Panc1 (cell line): ENCODE data around the gene PAX1. TPM values are rescaled to one million over a fixed set of nuclear protein-coding genes. Genes with fewer than 3 reads are reported as not detected.

Source experiments
- ATAC-seq: fragments of 200-7000 bp; cut with Tn5 transposase; 2 replicates; pipeline ENCODE4 v1.9.1; 2020; ENCODE audit warnings: mild to moderate bottlenecking, moderate library complexity
- BruUV-seq: library from RNA; stranded (reverse); fragments of 400-500 nt; replicated peaks from 2 replicates; lab custom pipeline; 2021; lab: Mats Ljungman, UMichigan
- CTCF ChIA-PET: fragments of 300-600 bp; sonication (Branson Sonifier 250); formaldehyde crosslinking; loops from one replicate; lab custom pipeline; 2022; ENCODE audit warnings: antibody characterized with exemption; lab: Charles Lee
- POLR2A ChIA-PET: fragments of 300-600 bp; sonication (Branson Sonifier 250); formaldehyde crosslinking; loops from one replicate; lab custom pipeline; 2022; ENCODE audit warnings: antibody characterized with exemption; lab: Charles Lee
- DNase-seq: peaks from one replicate; pipeline ENCODE4 v3.0.0-alpha.2; 2010; ENCODE audit warnings: low read depth, low spot score
- H3K27ac ChIP-seq: 2 replicates; pipeline ENCODE4 v1.5.1; 2011; ENCODE audit warnings: mild to moderate bottlenecking, low read length, inconsistent platforms
- H3K27me3 ChIP-seq: fragments of 200-500 bp; sonication (Bioruptor generic); 2 replicates; pipeline ENCODE4 v1.6.0; 2014; ENCODE audit warnings: low read length, inconsistent platforms; ENCODE audit not compliant: control insufficient read depth, insufficient read depth
- H3K36me3 ChIP-seq: fragments of 200-500 bp; sonication (Bioruptor generic); 2 replicates; pipeline ENCODE4 v1.5.1; 2014; ENCODE audit warnings: inconsistent platforms, mild to moderate bottlenecking, low read length, moderate library complexity; ENCODE audit not compliant: control insufficient read depth, insufficient read depth
- H3K4me1 ChIP-seq: 2 replicates; pipeline ENCODE4 v1.5.1; 2011; ENCODE audit warnings: inconsistent platforms, mild to moderate bottlenecking, low read length, moderate library complexity; ENCODE audit not compliant: control insufficient read depth, insufficient read depth
- H3K4me3 ChIP-seq, 2 experiments: 2 replicates each; pipeline ENCODE4 v1.5.1; 2011 to 2012; ENCODE audit warnings: low read depth in 2 of 2, low read length in 2 of 2, mild to moderate bottlenecking in 2 of 2, inconsistent platforms in 1 of 2, moderate library complexity in 1 of 2
- H3K9me3 ChIP-seq: fragments of 200-500 bp; sonication (Bioruptor generic); 2 replicates; pipeline ENCODE4 v1.5.1; 2014; ENCODE audit warnings: low read depth, mild to moderate bottlenecking, inconsistent platforms, low read length, moderate library complexity; ENCODE audit not compliant: control insufficient read depth, insufficient read depth
- POLR2AphosphoS5 ChIP-seq: IDR thresholded peaks from 2 replicates; pipeline ENCODE4 v1.6.1; 2012; ENCODE audit warnings: mild to moderate bottlenecking, low read depth, low read length, moderate library complexity
- SIN3A ChIP-seq: IDR thresholded peaks from 2 replicates; pipeline ENCODE4 v1.6.1; 2012; ENCODE audit warnings: low read depth, mild to moderate bottlenecking, low read length, moderate library complexity, borderline replicate concordance; ENCODE audit not compliant: insufficient read depth
- TCF7L2 ChIP-seq: IDR thresholded peaks from 2 replicates; pipeline ENCODE4 v1.6.1; 2011; ENCODE audit warnings: mild to moderate bottlenecking, low read depth, low read length, inconsistent platforms
- in situ Hi-C: cut with HindIII; loops from 2 replicates; pipeline ENCODE4 v1.10.0; 2016; ENCODE audit warnings: low sequenced_read_pairs, low pct_unique_long_range_greater_than_20kb
- intact Hi-C: fragments of 100-400 bp; cut with micrococcal nuclease; formaldehyde crosslinking; loops from one replicate; pipeline ENCODE4 v1.10.0; 2022; ENCODE audit not compliant: unreplicated experiment
- total RNA-seq: library from RNA; stranded (reverse); gene quantifications from one replicate; pipeline ENCODE4 v1.2.1, GENCODE V29; 2021; ENCODE audit not compliant: unreplicated experiment
- TF ChIP-seq, protein P1 (sequence below): fragments of 450-650 bp; IDR thresholded peaks from 2 replicates; pipeline ENCODE4 v1.5.1; 2017; ENCODE audit warnings: mild to moderate bottlenecking
- TF ChIP-seq, protein P2 (sequence below), 2 experiments: IDR thresholded peaks; 2 replicates each; pipeline ENCODE4 v1.6.1; 2011 to 2012; ENCODE audit warnings: low read depth in 2 of 2, control low read depth in 1 of 2, low read length in 1 of 2, mild to moderate bottlenecking in 1 of 2, moderate library complexity in 1 of 2; ENCODE audit not compliant: insufficient read depth in 1 of 2

PAX1 gene
- total RNA-seq, 1 experiment from 2014 or later: not detected

DNA sequence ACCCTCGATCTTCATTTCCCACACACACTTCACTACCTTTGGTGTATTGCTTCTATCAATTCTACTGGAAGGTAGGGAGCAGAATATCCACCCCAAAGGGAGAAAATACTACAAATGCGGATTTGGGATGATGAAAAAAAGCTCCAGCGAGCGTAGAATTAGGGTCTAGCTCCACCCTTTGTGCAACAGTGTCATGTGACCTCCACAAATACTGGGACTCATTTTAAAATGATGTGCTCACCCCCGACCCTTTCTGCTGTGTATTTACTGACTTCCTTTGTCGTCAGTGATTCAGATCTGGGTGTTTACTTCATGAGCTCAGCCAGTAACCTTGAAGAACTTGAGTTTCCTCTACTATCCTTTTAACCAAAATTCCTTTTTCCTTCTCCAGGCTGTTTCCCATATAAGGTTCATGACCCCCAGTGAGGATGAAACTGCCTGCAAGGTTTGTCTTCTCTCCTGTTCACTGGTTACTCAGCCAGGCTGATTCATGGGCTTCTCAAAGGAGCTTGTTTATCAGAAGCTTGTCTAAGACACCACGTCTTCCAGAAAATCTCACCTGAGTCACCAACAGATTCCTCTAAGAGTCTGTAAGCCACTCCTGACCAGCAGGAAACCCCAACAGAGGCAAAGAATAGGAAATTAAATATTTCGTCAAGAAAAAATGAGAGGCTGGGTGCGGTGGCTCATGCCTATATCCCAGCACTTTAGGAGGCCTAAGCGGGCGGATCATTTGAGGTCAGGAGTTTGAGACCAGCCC is 39.6 kb upstream of the PAX1 start:
- intact Hi-C loops: no loop called here
- TF ChIP-seq POLR2AphosphoS5 (no peak), TCF7L2 (no peak), SIN3A (no peak)
- TF ChIP-seq, protein P1, sequence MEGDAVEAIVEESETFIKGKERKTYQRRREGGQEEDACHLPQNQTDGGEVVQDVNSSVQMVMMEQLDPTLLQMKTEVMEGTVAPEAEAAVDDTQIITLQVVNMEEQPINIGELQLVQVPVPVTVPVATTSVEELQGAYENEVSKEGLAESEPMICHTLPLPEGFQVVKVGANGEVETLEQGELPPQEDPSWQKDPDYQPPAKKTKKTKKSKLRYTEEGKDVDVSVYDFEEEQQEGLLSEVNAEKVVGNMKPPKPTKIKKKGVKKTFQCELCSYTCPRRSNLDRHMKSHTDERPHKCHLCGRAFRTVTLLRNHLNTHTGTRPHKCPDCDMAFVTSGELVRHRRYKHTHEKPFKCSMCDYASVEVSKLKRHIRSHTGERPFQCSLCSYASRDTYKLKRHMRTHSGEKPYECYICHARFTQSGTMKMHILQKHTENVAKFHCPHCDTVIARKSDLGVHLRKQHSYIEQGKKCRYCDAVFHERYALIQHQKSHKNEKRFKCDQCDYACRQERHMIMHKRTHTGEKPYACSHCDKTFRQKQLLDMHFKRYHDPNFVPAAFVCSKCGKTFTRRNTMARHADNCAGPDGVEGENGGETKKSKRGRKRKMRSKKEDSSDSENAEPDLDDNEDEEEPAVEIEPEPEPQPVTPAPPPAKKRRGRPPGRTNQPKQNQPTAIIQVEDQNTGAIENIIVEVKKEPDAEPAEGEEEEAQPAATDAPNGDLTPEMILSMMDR: no peak
- TF ChIP-seq, protein P2, sequence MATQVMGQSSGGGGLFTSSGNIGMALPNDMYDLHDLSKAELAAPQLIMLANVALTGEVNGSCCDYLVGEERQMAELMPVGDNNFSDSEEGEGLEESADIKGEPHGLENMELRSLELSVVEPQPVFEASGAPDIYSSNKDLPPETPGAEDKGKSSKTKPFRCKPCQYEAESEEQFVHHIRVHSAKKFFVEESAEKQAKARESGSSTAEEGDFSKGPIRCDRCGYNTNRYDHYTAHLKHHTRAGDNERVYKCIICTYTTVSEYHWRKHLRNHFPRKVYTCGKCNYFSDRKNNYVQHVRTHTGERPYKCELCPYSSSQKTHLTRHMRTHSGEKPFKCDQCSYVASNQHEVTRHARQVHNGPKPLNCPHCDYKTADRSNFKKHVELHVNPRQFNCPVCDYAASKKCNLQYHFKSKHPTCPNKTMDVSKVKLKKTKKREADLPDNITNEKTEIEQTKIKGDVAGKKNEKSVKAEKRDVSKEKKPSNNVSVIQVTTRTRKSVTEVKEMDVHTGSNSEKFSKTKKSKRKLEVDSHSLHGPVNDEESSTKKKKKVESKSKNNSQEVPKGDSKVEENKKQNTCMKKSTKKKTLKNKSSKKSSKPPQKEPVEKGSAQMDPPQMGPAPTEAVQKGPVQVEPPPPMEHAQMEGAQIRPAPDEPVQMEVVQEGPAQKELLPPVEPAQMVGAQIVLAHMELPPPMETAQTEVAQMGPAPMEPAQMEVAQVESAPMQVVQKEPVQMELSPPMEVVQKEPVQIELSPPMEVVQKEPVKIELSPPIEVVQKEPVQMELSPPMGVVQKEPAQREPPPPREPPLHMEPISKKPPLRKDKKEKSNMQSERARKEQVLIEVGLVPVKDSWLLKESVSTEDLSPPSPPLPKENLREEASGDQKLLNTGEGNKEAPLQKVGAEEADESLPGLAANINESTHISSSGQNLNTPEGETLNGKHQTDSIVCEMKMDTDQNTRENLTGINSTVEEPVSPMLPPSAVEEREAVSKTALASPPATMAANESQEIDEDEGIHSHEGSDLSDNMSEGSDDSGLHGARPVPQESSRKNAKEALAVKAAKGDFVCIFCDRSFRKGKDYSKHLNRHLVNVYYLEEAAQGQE (IDR thresholded peaks at IDR 0.05; ENCODE audit: insufficient read depth in 1 of 2, low read depth in 2 of 2, low read length in 1 of 2): no peak
- no peaks in the 10 kb centered on the region for H3K9me3 ChIP-seq
- no peak overlapping the region for H3K4me3 ChIP-seq
- no peak for DNase-seq
- H3K36me3 ChIP-seq: no peaks in the 10 kb centered on the region
- CTCF ChIA-PET: no interaction called here
- POLR2A ChIA-PET: no interaction called here
- no TSS peak for BruUV-seq
- H3K4me1 ChIP-seq: no peaks in the 10 kb centered on the region
- no peak for ATAC-seq
- H3K27ac ChIP-seq: no peak overlapping the region
- in situ Hi-C loops: no loop called here
- H3K27me3 ChIP-seq: no peaks in the 10 kb centered on the region

GRCh38 chr20:21670126-21670525 is 35.3 kb upstream of the PAX1 start:
- ATAC-seq: no peak
- TF ChIP-seq, protein P2 (IDR thresholded peaks at IDR 0.05; ENCODE audit: insufficient read depth in 1 of 2, low read depth in 2 of 2, low read length in 1 of 2): no peak
- TF ChIP-seq, protein P1: no peak
- TF ChIP-seq POLR2AphosphoS5 (no peak), TCF7L2 (no peak), SIN3A (no peak)

More at GRCh38 chr20:21670126-21670525, 35.3 kb upstream of the PAX1 start:
- ChIA-PET POLR2A (no interaction called here), CTCF (no interaction called here)
- Histone ChIP-seq H3K9me3 (no peaks in the 10 kb centered on the region), H3K36me3 (no peaks in the 10 kb centered on the region), H3K27me3 (no peaks in the 10 kb centered on the region; the same call in 1 of the 2 replicates), H3K27ac (no peak overlapping the region), H3K4me3 (no peak overlapping the region), H3K4me1 (no peaks in the 10 kb centered on the region)
- no TSS peak for BruUV-seq
- in situ Hi-C loops (no loop called here), intact Hi-C loops (no loop called here)
- no peak for DNase-seq
